Activated CD4-positive, alpha-beta T cell treated with anti-CD3 and anti-CD28 coated beads for 4 hours (primary cell): ENCODE measurements around the gene ANG.
"Not testable (repeated sequence)": the region's sequence is repeated elsewhere in the genome, so short reads cannot be mapped to it uniquely, and the experiment has no call there.

Source experiments
- DNase-seq, 2 donors: peaks; one replicate each; pipeline ENCODE4 v3.0.0-alpha.2; 2020

ANG gene

DNA sequence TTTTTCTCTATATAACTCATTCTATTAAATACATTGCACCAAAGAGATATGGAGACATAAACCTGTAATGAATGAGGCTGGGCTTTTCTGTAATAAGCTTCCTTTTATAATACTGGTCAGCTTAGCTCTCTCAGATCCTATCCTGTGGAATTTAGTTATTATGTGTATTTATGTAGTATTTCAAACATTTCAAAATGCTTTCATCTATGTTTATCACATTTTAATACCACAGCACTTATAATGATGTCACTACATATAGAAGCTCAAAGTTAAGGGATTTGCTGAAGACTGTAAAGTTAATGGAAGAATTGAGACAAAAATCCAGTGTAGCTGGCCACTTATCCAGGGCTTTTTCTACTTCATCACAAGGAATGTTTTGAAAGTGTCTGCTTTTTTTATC lies 11.4 kb downstream of the ANG start:
- DNase-seq = no peak

DNA sequence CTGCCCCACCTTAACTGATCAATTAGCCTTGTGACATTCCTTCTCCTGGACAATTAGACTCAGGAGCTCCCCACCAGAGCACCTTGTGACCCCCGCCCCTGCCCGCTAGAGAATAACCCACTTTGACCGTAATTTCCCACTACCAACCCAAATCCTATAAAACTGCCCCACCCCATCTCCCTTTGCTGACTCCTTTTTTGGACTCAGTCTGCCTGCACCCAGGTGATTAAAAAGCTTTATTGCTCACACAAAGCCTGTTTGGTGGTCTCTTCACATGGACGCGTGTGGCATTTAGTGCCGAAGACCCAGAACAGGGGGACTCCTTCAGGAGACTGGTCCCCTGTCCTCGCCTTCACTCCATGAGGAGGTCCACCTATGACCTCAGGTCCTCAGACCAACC lies 12.4 kb downstream of the ANG start:
- DNase-seq = not testable (repeated sequence)

DNA sequence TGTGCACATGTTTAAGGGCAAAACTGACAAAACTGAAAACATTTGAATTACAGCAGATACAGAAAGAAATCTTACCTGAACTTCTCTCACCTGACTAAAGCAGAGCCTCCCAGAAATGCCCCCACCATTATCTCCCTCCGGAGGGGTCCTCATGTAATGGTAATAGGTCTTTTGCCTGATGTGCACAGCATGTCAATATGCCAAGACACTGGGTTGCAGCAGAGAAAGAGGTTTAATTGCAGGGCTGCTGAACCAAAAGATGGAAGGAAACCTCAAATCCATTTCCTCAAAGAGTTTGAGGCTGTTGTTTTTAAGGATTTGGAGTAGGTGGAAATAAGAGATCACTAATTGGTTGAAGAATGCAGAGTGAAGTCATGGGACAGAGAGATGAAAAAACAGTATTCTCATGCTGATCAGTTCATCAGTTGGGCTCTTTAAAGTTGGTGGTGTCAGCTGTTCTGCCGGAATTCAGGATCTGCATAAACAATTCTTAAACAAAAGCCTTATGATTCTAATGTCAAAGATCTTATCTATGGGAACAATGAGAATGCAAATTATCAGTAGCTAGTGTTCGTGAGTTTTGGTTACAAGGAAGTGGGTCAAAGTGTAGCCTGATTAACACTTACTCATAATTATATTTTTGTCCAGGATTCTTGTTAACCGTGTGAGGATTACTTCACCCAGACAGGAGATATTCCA lies 18.2 kb downstream of the ANG start:
- DNase-seq = no peak

DNA sequence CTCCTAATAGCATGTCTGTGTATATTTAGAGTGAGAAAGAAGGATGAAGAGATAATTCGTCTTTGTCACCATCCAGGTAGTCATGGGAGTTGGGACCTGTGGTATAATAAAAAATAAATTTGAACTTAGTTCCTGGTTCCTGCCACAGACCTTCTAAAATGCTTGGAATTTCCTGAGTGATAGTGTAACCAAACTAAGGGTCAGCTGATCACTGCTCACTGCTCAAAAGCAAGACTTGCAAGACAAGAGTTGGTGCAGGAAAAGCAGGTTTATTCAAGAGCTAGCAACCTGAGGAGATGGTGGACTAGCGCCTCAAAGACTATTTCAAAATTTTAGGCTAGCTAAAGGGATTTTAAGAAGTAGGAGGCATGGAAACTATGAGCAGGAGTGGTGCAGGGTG lies 19.1 kb downstream of the ANG start:
- no peak for DNase-seq

DNA sequence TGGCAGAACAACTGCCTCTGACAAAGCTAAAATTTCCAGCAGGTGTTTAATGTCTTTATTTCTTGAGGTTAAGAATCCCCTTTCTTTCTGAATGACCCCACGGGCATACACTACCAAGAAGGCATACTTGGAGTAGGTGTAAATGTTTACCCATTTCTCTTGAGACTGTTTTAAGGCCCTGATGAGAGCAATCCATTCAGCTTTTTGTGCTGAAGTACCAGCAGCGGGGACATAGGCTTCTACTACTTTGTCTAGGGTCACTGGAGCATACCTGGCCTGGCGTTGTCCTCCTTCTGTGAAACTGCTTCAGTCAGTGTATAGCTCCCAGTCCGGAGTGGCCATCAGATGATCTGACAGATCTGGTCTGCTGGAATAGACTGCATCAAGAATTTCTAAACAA lies 22.7 kb downstream of the ANG start:
- no peak for DNase-seq

DNA sequence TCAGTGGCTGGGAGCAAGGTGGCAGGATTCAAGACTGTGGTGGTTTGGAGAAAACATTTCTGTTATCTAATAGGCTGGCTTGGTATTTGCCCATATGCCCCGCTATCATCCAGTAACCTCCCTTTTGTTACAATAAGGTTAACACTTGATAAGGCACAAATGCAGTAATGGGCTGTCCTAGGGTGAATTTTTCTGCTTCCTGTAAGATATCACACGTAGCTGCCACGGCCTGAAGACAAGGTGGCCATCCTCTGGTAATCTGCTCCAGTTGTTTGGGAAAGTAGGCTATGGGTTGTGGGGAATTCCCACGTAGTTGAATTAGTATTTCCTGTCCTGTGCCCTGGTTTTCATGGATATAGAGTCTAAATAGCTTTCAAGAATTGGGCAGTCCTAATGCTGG lies 23.1 kb downstream of the ANG start:
- DNase-seq = no peak

DNA sequence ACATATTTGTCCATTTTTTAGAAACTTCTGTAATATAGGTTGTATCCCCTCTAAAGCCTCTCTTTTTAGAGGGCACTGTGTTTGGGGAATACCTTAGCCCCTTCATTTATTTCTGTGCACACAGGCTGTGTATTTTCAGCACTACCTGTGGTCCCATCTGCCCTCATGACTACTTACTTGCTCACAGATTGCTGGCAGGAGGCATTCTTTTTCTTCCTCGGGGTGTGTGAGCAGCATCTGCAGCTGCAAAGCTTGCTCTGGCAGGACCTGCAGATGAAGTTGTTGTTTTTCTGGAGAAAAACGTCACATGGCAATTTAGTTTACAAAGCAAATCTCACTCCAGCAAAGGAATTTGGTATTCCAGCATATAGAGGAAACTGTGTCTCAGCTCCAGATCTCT lies 24.3 kb downstream of the ANG start:
- DNase-seq = no peak

DNA sequence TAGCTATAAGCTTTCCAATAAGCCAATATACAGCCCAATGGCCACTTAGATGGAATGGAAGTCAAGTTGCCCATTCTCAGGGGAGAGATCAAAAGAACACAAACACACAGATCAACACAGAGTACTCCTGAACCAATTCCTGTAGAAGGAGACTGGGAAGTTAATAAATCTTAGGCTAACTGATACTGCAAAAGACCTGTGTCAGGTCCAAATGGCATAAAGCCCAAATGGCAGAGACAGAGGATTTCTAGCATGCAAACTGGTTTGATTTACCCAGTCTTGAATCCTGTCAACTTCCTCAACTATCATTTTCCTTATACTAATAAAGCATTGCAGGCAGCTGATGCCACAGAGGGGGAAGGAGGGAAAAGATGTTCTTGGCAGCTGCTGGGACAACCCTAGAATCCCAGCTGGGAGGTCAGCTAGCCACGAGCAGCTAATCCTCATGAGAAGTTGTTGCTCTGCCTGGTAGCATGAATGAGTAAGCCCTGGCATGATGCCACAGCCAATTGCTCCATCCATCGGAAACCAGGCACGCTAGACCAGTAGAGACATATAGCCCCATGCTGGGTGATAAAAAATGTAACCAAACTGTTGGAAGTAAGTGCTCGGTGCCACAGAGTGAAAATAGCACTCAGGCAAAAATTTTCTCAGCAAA lies 26.2 kb downstream of the ANG start:
- no peak for DNase-seq

DNA sequence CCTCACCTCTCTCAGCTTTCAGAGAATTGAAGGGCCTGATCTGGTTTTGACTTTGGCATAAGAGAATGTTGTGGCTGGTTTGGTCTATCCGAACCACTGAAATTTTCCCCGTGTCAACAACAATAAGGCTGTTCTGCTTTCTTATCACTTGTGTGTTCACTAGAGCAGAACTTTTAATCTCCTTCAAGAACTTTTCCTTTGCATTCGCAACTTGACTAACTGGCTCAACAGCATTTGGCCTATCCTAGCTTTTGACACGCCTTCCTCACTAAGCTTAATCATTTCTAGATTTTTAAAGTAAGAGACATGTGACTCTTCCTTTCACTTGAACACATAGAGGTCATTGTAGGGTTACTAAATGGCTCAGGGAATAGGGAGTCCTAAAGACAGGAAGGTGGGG lies 31.2 kb downstream of the ANG start:
- DNase-seq = no peak

DNA sequence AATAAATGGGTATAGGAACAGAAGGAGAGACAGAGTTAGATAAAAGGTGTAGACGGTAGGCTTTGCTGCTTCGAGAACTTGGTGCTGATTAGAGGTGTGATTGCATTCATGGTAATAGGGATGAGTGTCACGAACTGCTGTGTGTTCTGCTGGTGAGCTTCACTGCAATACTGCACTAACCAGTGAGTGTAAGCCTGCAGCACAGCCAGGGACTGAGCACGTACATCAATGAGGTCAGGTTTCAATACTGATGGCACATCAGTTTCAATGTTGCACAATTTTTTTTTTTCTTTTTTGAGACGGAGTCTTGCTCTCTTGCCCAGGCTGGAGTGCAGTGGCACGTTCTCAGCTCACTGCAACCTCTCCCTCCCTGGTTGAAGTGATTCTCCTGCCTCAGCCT lies 32.2 kb downstream of the ANG start:
- DNase-seq = no peak

DNA sequence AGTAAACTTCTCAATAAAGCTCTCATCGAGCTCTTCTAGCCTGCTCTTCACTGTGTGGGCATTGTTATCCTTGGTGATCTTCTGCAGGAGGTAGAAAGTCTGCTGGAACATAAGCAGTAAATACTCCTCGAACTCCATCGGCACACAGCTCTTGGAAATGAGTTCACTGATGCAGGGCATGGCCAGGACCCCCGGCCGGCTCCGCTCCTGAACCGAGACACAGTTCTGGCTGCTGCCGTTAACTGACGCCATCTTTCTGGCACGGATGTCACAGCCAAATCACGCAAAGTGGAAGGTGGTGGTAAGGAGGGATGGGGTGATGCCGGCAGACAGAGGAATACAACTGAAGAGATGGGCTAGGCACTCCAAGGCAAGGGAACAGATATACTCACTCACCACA lies 33.5 kb downstream of the ANG start:
- no peak for DNase-seq

DNA sequence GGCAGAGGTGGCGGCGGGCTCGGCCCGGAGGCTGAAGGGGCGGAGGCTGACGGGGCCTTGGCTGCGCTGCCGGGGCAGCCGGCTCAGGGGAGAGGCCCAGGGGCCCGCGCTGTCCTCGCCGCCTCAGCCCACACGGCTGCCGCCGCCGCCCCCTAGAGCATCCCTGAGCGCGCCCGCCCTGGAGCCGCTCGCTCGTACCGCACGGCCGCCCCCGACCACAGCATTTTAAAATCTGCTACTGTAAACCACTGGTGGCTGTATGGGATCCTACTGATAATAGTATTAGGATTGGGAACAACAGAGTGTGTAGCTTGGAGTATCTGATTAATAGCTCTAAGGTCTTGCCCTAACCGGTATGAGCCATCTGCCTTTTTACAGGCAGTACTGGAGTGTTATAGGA lies 34.9 kb downstream of the ANG start:
- DNase-seq = no peak

DNA sequence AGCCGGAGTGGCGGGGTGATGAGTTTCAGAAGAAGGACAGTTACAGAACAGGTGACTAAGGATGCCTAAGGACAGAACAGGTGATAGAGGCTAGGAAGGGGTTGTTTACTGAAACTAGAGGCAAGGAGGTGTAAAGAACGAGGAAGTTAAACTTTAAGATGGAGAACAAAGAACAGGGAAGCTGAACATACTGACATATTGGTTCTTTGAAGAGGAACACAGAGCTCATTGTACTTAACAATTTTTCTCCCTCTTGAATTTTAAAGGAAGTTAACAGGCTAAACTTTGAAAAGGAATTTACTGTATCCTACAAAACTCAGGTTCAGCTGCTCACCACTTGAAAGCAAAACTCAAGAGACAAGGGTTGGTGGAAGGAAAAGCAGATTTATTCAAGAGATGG lies 37.6 kb downstream of the ANG start:
- not testable (repeated sequence) for DNase-seq

DNA sequence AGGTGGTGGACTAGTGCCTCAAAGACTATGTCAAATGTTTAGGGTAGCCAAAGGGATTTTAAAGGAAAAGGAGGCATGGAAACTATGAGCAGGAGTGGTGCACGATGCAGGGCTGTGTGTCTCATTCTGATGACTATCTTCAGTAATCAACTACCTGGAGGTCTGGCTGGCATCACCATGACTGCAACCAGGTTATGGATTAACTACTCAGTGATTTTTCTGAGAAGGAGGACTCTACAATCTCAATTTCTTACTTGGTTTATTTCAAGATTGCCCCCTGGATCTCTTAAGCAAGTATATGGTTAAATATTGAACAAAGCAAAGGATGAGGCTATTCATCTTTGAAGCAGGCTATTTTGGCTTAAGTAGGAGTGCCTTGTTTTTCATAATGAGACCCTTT lies 38.0 kb downstream of the ANG start:
- no peak for DNase-seq

DNA sequence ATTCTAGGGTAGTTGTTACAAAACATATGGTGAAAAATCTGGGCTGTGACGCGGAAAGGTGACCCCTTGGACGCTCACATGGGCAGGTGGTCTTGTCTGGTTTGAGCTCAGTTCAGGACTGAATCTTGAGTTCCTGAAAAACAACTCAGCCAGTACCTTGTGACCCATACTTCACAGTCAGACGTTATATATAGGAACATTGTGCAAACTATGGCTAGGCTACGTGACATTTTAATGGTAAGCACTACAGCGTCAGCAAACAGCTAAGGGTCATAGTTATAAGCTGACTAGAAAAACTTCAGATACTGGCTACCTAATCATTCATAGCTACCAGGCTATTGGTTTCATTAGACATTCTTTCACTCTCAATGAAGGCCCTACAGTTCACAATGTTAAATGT lies 42.3 kb downstream of the ANG start:
- DNase-seq = no peak

DNA sequence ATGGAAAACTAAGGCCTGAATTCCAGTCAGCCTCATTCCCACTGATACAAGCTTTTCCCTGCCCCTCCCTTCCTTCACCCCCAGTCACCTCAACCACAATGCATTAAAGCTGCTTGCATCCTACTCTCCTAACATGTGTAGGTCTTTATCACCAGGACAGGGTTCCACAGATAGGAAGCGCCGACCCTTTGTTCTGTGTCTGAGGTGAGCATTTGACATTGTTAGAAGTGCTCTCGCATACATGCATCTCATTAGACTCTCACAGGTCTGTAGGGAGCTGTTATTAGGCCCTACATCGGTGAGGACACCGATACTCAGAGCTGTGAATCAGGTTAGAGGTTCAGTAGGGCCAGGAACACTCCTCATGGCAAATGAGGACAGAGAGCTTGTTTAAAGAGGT lies 43.9 kb downstream of the ANG start:
- DNase-seq = no peak

DNA sequence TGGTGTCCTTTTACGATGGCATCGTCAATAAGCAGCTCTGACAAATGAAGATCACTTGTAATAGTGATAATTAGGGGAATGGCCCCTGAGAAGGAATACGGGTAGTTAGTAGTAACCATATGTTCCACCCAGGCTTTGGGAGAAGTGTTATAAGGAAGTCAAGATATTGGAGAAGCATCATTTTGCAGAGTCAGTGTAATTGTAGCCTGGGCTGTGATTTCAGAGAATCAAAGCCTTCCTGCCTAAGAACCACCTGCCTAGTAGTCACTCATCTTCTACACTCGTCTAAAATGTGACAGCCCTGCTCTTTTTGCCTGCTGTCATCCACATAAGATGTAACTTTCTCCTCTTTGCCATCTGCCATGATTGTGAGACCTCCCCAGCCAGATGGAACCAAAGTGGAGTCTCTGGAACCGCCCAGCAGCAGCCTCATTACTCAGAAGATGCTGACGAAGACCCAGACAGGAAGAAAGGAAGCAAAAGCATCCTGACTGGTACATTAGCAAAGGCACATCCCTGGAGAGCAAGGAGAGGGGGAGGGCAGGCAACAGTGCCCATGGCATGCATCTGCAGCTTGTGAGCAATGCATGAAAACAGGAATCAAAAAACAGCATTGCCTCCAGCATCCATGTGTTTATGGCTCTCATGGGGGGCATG lies 44.5 kb downstream of the ANG start:
- no peak for DNase-seq

DNA sequence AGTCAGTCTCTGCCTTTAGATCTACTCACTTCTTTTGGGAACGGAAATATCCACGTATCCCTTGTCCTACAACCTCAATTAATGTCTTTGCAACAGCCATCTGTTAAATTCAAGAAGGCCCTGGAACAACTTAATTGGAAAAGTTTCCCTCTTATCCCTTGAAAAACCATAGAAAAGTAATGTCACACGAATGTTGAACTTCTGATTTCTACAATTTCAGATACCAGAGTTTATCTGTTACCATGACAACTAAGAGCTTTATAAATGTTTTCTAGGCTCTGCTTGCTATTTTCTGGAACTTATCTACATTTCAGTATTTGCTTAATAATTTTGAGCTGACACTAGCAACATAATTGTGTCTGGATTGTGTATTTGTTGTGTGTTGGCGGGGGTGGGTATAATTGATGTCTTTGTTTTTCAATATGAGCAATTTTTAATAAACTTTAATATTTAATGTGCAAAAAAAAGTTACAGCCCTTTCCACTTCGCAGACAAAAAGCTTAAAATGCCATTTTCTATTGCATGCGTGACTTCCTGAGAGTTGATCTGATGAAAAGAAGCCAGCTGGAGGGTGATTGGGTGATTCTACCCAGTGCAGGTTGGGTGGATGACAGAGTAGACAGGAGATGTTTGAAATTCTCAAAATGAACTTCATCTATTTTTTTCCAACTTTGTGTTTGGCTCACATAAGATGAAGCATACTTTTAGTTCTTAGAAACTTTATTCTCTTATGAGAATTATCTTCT lies 45.3 kb downstream of the ANG start:
- DNase-seq = no peak

DNA sequence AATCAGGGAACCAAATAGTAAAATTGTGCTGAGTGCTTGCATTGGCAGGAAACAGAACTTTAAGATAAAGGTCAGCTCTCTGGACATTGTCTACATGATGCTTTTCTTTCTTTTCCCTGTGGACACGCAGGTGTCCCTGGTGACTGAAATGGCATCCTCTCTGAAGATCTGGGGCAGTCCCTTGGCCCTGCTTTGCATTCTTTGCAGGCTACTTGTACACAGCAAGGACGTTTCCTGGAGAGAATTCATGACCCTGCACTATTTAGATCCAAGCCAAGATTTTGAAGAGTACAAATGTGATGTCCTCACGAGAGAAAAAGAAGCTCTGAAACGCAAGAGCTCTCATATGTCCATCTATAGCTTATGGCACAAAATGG lies 45.9 kb downstream of the ANG start:
- no peak for DNase-seq

DNA sequence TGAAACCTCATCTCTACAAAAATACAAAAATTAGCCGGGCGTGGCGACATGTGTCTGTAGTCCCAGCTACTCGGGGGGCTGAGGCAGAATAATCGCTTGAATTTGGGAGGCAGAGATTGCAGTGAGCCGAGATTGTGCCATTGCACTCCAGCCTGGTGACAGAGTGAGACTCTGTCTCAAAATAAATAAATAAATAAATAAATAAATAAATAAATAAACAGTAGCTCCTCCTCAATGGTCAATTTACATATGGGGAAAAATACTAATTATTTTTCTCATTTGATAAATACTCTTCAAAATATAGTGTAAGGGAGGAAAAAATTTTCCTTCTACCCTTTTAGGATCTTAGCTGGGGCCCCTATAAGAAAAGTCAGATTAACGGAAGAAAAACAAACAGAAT lies 49.7 kb downstream of the ANG start:
- DNase-seq = not testable (repeated sequence)

DNA sequence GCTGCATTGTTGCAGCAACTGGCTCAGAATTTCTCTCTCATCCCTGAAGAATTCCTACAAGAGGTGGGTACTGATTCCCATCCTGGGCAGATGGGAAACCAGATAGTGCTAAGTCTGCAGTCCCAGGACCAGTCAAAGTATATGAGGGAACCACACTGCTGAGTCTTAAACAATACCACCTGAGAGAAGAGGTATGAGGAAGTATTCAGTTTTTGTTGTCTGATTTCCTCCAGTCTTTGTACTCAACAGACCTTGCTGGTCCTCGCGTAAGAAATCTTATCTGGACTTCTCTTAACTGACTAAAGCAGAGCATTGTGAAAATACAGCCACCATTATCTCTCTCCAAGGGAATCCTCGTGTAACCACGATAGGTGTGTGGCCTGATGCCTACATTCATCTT lies 53.6 kb downstream of the ANG start:
- no peak for DNase-seq

DNA sequence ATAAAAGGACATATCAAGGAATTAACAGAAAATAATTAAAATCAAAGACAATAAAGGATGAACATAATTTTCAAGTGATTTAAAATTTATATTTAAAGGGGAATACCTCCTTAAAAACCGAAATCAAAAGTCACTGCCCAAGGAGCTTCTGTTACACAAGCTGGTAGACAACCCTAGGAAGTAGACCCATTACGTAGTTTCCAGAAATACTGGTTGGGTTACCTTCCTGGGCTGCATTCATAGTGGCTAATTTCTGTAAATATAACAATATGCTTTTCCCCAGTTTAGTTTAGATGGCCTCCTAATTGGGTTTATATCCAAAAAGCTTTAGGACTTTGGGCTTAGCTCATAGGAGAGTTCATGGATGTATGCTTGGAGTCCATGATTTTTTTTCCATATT lies 55.0 kb downstream of the ANG start:
- DNase-seq = no peak
